NT2/D1 (cell line): ENCODE measurements around the gene NEGR1.

ENCODE experiments used
- DNase-seq: peaks from one replicate; pipeline ENCODE4 v3.0.0-alpha.2; 2011; ENCODE audit warnings: low read depth, low spot score
- H3K27me3 ChIP-seq: 2 replicates; pipeline ENCODE4 v1.6.0; 2011; ENCODE audit warnings: mild to moderate bottlenecking; ENCODE audit not compliant: insufficient read length, insufficient read depth
- H3K36me3 ChIP-seq: 2 replicates; pipeline ENCODE4 v1.6.1; 2011; ENCODE audit warnings: mild to moderate bottlenecking, low read length, mixed read lengths; ENCODE audit not compliant: insufficient read depth, insufficient read length
- H3K4me1 ChIP-seq: 2 replicates; pipeline ENCODE4 v1.5.1; 2011; ENCODE audit not compliant: insufficient read depth, insufficient read length
- H3K4me3 ChIP-seq: 2 replicates; pipeline ENCODE4 v1.5.1; 2011; ENCODE audit warnings: low read depth; ENCODE audit not compliant: insufficient read length
- H3K9ac ChIP-seq: 2 replicates; pipeline ENCODE4 v1.6.0; 2011; ENCODE audit warnings: low read depth; ENCODE audit not compliant: insufficient read length
- H3K9me3 ChIP-seq: 2 replicates; pipeline ENCODE4 v1.5.1; 2011; ENCODE audit warnings: mild to moderate bottlenecking, low read length; ENCODE audit not compliant: insufficient read depth
- SUZ12 ChIP-seq: IDR thresholded peaks from 2 replicates; pipeline ENCODE4 v1.6.1; 2011; ENCODE audit not compliant: insufficient read length, insufficient read depth; ENCODE audit errors: extremely low read depth
- YY1 ChIP-seq: IDR thresholded peaks from 2 replicates; pipeline ENCODE4 v1.6.1; 2011; ENCODE audit not compliant: insufficient read length, insufficient read depth
- ZNF274 ChIP-seq: IDR thresholded peaks from 2 replicates; pipeline ENCODE4 v1.6.1; 2011; ENCODE audit warnings: mild to moderate bottlenecking, low read depth, low read length

Gene NEGR1

GRCh38 chr1:71511505-71511904 lies 770.8 kb downstream of the NEGR1 start:
- no peak for TF ChIP-seq SUZ12
- TF ChIP-seq ZNF274: no peak
- TF ChIP-seq YY1: no peak
- H3K9ac ChIP-seq: no peak overlapping the region
- H3K27me3 ChIP-seq: no peaks in the 10 kb centered on the region
- no peak overlapping the region for H3K4me3 ChIP-seq
- H3K9me3 ChIP-seq: no peaks in the 10 kb centered on the region
- H3K36me3 ChIP-seq: no peaks in the 10 kb centered on the region
- H3K4me1 ChIP-seq: no peaks in the 10 kb centered on the region
- DNase-seq: no peak

- no peak for TF ChIP-seq SUZ12
- TF ChIP-seq ZNF274: no peak
- no peak for TF ChIP-seq YY1
- Histone ChIP-seq H3K9me3 (no peaks in the 10 kb centered on the region), H3K36me3 (no peaks in the 10 kb centered on the region), H3K9ac (no peak overlapping the region), H3K4me1 (no peaks in the 10 kb centered on the region), H3K27me3 (no peaks in the 10 kb centered on the region), H3K4me3 (no peak overlapping the region)
- no peak for DNase-seq
These were observed 771.6 kb downstream of the NEGR1 start for GRCh38 chr1:71510725-71511124.

- H3K27me3 ChIP-seq: no peaks in the 10 kb centered on the region
- TF ChIP-seq YY1: no peak
- no peak for TF ChIP-seq SUZ12
- TF ChIP-seq ZNF274: no peak
- no peaks in the 10 kb centered on the region for H3K4me1 ChIP-seq
- H3K36me3 ChIP-seq: no peaks in the 10 kb centered on the region
- H3K4me3 ChIP-seq: no peak overlapping the region
- H3K9me3 ChIP-seq: no peaks in the 10 kb centered on the region
- no peak for DNase-seq
- no peak overlapping the region for H3K9ac ChIP-seq
These were observed 773.2 kb downstream of the NEGR1 start for GRCh38 chr1:71509051-71509595.

- H3K36me3 ChIP-seq: no peaks in the 10 kb centered on the region
- no peak overlapping the region for H3K9ac ChIP-seq
- H3K4me3 ChIP-seq: no peak overlapping the region
- no peak for DNase-seq
- no peaks in the 10 kb centered on the region for H3K4me1 ChIP-seq
- H3K27me3 ChIP-seq: no peaks in the 10 kb centered on the region
- TF ChIP-seq SUZ12 (no peak), YY1 (no peak), ZNF274 (no peak)
- H3K9me3 ChIP-seq: no peaks in the 10 kb centered on the region
These were observed 780.3 kb downstream of the NEGR1 start for GRCh38 chr1:71502006-71502405.

GRCh38 chr1:71498542-71498941 lies 783.8 kb downstream of the NEGR1 start:
- TF ChIP-seq YY1: no peak
- no peak for TF ChIP-seq SUZ12
- no peak for TF ChIP-seq ZNF274
- no peak for DNase-seq

GRCh38 chr1:71494163-71494562 lies 788.2 kb downstream of the NEGR1 start:
- Histone ChIP-seq H3K36me3 (no peaks in the 10 kb centered on the region), H3K27me3 (no peaks in the 10 kb centered on the region), H3K4me3 (no peak overlapping the region), H3K9ac (no peak overlapping the region), H3K4me1 (no peaks in the 10 kb centered on the region), H3K9me3 (no peaks in the 10 kb centered on the region)
- DNase-seq: no peak
- no peak for TF ChIP-seq SUZ12
- no peak for TF ChIP-seq YY1
- TF ChIP-seq ZNF274: no peak

More at GRCh38 chr1:71498542-71498941, 783.8 kb downstream of the NEGR1 start:
- Histone ChIP-seq H3K9me3 (no peaks in the 10 kb centered on the region), H3K36me3 (no peaks in the 10 kb centered on the region), H3K27me3 (no peaks in the 10 kb centered on the region), H3K9ac (no peak overlapping the region), H3K4me3 (no peak overlapping the region), H3K4me1 (no peaks in the 10 kb centered on the region)

- DNase-seq: no peak
- TF ChIP-seq ZNF274 (no peak), SUZ12 (no peak), YY1 (no peak)
- Histone ChIP-seq H3K9ac (no peak overlapping the region), H3K27me3 (no peaks in the 10 kb centered on the region), H3K9me3 (no peaks in the 10 kb centered on the region), H3K4me3 (no peak overlapping the region), H3K4me1 (no peaks in the 10 kb centered on the region), H3K36me3 (no peaks in the 10 kb centered on the region)
These were observed 789.9 kb downstream of the NEGR1 start for GRCh38 chr1:71492298-71493041.
